Suprapubic skin (tissue), 4 donors: ENCODE measurements around the gene SLX4. TPM values are rescaled to one million over a fixed set of nuclear protein-coding genes. Genes with fewer than 3 reads are reported as not detected.

Source experiments
- DNase-seq, 2 donors: peaks; one replicate each; pipeline ENCODE4 v3.0.0-alpha.2; 2019; ENCODE audit warnings: low spot score in 2 of 2
- H3K27ac ChIP-seq: fragments of 200-600 bp; sonication (generic); one replicate; pipeline ENCODE4 v1.5.1; 2019
- H3K27me3 ChIP-seq: fragments of 200-600 bp; sonication (generic); one replicate; pipeline ENCODE4 v1.5.1; 2019
- H3K36me3 ChIP-seq: fragments of 200-600 bp; sonication (generic); one replicate; pipeline ENCODE4 v1.5.1; 2019
- H3K4me1 ChIP-seq: fragments of 200-600 bp; sonication (generic); one replicate; pipeline ENCODE4 v1.5.1; 2019
- H3K4me3 ChIP-seq: fragments of 200-600 bp; sonication (generic); one replicate; pipeline ENCODE4 v1.5.1; 2019; ENCODE audit warnings: mild to moderate bottlenecking
- H3K9me3 ChIP-seq: fragments of 200-600 bp; sonication (generic); one replicate; pipeline ENCODE4 v1.5.1; 2019
- CTCF ChIP-seq, 2 donors: fragments of 200-600 bp in 1 of 2; fragments of 450-650 bp in 1 of 2; sonication (generic) in 1 of 2; IDR thresholded peaks; one replicate each; pipeline ENCODE4 v1.5.1; 2016 to 2019; ENCODE audit warnings: antibody characterized with exemption in 2 of 2, mild to moderate bottlenecking in 1 of 2, moderate library complexity in 1 of 2
- EP300 ChIP-seq: sonication (generic); formaldehyde crosslinking; IDR thresholded peaks from one replicate; pipeline ENCODE4 v1.6.1; 2017; ENCODE audit warnings: antibody characterized with exemption
- POLR2A ChIP-seq, 2 donors: fragments of 450-650 bp; IDR thresholded peaks; one replicate each; pipeline ENCODE4 v1.6.1; 2017; ENCODE audit warnings: antibody characterized with exemption in 2 of 2, mild to moderate bottlenecking in 2 of 2, moderate library complexity in 2 of 2
- POLR2AphosphoS5 ChIP-seq, 3 donors: sonication (generic); formaldehyde crosslinking; IDR thresholded peaks; one replicate each; pipeline ENCODE4 v1.6.1; 2017; ENCODE audit warnings: antibody characterized with exemption in 3 of 3
- WGBS: methylation state at CpG from one replicate; pipeline ENCODE4 v1.1.5; 2018; 5-methylcytosine and 5-hydroxymethylcytosine counted together
- total RNA-seq, 4 donors: library from RNA; depleted of rRNA; stranded (reverse); fragments of >200 nt; gene quantifications; one replicate each; pipeline ENCODE4 v1.1.0, GENCODE V29; 2016

The SLX4 gene
- total RNA-seq, 4 donors from 2014 or later = 2.9 to 6.0 (median 4.5) TPM

- peak overlapping the region; percentile 14 for H3K27ac ChIP-seq
- WGBS = 63% methylated on average over 10 of the region's 21 CpGs
- TF ChIP-seq POLR2AphosphoS5 (IDR thresholded peaks at IDR 0.05) = no peak
- TF ChIP-seq EP300 = no peak
- TF ChIP-seq CTCF (IDR thresholded peaks at IDR 0.05) = no peak
- TF ChIP-seq POLR2A (IDR thresholded peaks at IDR 0.05) = no peak
- no peaks in the 10 kb centered on the region for H3K27me3 ChIP-seq
- peak in 1 of 2 donors; percentile 72 for DNase-seq
- peaks cover 9% of the 10 kb centered on the region for H3K36me3 ChIP-seq
- H3K4me3 ChIP-seq = no peak overlapping the region
- peaks cover 9% of the 10 kb centered on the region for H3K4me1 ChIP-seq
- H3K9me3 ChIP-seq = no peaks in the 10 kb centered on the region
These were observed 31.1 kb upstream of the SLX4 start for GRCh38 chr16:3642397-3643094.

- WGBS = 85% methylated on average over 7 of the region's 9 CpGs
- peak in 1 of 2 donors; percentile 72 for DNase-seq
- H3K4me3 ChIP-seq = no peak overlapping the region
- no peak overlapping the region for H3K27ac ChIP-seq
- H3K9me3 ChIP-seq = no peaks in the 10 kb centered on the region
- peaks cover 9% of the 10 kb centered on the region for H3K36me3 ChIP-seq
- peaks cover 9% of the 10 kb centered on the region for H3K4me1 ChIP-seq
- no peaks in the 10 kb centered on the region for H3K27me3 ChIP-seq
- TF ChIP-seq EP300 (no peak), POLR2AphosphoS5 (IDR thresholded peaks at IDR 0.05) (no peak), POLR2A (IDR thresholded peaks at IDR 0.05) (no peak), CTCF (IDR thresholded peaks at IDR 0.05) (no peak)
These were observed 30.5 kb upstream of the SLX4 start for GRCh38 chr16:3641801-3642396.

GRCh38 chr16:3640632-3641501, 29.5 kb upstream of the SLX4 start:
- Histone ChIP-seq H3K27ac (no peak overlapping the region), H3K27me3 (no peaks in the 10 kb centered on the region), H3K36me3 (peaks cover 9% of the 10 kb centered on the region), H3K4me3 (no peak overlapping the region), H3K4me1 (peaks cover 9% of the 10 kb centered on the region), H3K9me3 (no peaks in the 10 kb centered on the region)
- WGBS = 100% methylated on average over 4 of the region's 17 CpGs
- DNase-seq = peak in 1 of 2 donors; percentile 69
- no peak for TF ChIP-seq POLR2A (IDR thresholded peaks at IDR 0.05)
- TF ChIP-seq POLR2AphosphoS5 (IDR thresholded peaks at IDR 0.05) = no peak
- no peak for TF ChIP-seq CTCF (IDR thresholded peaks at IDR 0.05)
- no peak for TF ChIP-seq EP300

- Histone ChIP-seq H3K27me3 (no peaks in the 10 kb centered on the region), H3K4me1 (peaks cover 9% of the 10 kb centered on the region), H3K27ac (no peak overlapping the region), H3K9me3 (no peaks in the 10 kb centered on the region), H3K4me3 (no peak overlapping the region), H3K36me3 (peaks cover 9% of the 10 kb centered on the region)
- 97% methylated on average over 3 of the region's 3 CpGs for WGBS
- no peak for TF ChIP-seq EP300
- TF ChIP-seq CTCF (IDR thresholded peaks at IDR 0.05) = no peak
- no peak for TF ChIP-seq POLR2AphosphoS5 (IDR thresholded peaks at IDR 0.05)
- no peak for TF ChIP-seq POLR2A (IDR thresholded peaks at IDR 0.05)
- peak in 1 of 2 donors; percentile 7 for DNase-seq
These were observed 28.8 kb upstream of the SLX4 start for GRCh38 chr16:3640207-3640606.
